SK-MEL-5 (cell line): ENCODE results near the gene ANKLE1. TPM values are rescaled to one million over a fixed set of nuclear protein-coding genes. Genes with fewer than 3 reads are reported as not detected.

Source experiments
- DNase-seq: peaks from one replicate; pipeline ENCODE4 v3.0.0-alpha.2; 2016; ENCODE audit warnings: low read depth, low spot score
- in situ Hi-C: cut with HindIII; loops from 2 replicates; pipeline ENCODE4 v1.10.0; 2016; ENCODE audit warnings: low sequenced_read_pairs, high pct_unique_total_duplicates, low pct_unique_long_range_greater_than_20kb
- total RNA-seq: library from RNA; depleted of rRNA; stranded (reverse); fragments of >200 nt; shearing (Covaris generic); gene quantifications from 2 replicates; pipeline ENCODE4 v1.2.3, GENCODE V29; 2014

ANKLE1 gene
- total RNA-seq, 1 experiment from 2014 or later: 1.3 TPM

DNA sequence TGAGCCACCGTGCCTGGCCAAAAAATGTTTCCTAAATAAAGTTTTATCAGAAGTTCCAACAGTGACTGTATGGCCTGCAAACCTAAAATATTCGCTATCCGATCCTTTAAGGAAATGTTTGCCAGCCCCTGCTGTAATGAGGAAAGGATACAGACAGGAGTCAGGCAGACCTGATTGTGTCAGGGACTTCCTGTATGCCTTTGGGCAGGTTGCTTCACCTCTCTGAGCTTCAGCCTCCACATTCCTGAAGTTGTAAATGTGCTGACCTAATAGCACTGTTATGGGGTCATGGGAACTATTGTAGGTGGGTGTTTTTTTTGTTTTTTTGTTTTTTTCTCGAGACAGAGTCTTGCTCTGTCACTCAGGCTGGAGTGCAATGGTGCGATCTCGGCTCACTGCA lies 15.3 kb downstream of the ANKLE1 start:
- in situ Hi-C loops: no loop called here
- DNase-seq: no peak

DNA sequence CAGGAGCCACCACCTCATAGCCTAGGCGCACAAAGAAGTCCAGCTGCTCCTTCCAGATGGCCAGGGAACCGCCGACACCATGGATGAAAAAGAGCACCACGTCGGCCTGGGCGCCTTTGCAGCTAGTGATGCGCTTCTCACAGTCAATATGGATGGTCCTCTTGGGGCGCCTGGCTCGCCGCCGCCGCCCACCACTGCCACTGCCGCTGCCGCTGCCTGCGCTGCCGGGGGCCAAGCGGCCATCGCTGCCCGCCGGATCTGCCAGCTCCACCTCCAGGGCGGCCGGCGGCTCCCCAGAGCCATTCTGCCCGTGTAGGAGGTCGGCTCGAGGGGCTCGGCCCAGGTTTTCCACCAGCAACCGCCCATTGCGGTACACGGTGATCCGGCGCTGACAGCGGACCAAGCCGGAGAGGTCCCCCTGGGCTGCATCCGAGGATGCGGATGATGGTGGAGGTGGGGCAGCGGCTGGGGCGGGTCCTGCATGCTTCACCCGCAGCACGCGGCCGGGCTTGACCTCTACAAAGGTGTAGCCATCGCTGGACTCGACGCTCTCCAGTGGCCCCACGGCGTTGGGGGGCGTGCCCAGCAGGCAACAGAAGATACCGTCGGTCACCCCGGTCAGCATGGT lies 19.4 kb downstream of the ANKLE1 start:
- no peak for DNase-seq
- in situ Hi-C loops: no loop called here

DNA sequence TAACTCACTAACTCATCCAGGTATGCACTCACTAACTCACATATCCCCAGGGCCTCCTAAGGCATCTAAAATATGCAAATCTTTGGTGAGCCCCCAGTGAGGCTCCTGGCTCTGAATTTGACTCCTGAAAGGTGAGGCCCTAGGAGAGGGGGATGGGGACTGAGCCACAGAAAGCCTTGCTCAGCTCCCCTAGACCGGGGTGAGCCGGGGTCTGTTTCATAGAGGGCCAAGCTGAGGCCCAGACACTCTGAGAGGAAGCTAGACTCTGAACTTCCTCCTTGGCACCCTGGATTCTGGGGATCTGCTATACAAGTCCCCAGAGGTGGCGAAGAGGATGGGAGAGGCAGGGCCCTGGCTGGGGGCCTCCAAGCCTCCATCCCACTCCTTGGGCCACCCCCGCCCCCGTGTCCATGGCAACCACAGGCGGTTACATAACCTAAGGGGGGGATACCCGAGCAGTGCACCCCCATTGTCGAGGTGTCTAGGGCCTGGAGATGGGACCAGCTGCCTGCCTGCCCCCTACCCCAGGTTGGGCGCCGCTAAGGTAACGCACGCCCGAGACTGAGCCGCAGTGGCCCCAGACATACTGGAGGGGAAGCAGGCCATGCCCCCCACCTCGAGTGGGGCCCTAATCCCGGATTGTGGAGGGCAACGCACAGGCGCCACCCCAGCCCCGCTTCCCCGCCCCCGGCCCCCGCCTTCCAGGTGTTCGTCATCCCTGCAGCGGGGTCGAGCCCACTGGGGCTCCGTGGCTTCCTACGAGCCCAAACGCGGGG lies 20.9 kb downstream of the ANKLE1 start:
- in situ Hi-C loops: no loop called here
- DNase-seq: no peak

DNA sequence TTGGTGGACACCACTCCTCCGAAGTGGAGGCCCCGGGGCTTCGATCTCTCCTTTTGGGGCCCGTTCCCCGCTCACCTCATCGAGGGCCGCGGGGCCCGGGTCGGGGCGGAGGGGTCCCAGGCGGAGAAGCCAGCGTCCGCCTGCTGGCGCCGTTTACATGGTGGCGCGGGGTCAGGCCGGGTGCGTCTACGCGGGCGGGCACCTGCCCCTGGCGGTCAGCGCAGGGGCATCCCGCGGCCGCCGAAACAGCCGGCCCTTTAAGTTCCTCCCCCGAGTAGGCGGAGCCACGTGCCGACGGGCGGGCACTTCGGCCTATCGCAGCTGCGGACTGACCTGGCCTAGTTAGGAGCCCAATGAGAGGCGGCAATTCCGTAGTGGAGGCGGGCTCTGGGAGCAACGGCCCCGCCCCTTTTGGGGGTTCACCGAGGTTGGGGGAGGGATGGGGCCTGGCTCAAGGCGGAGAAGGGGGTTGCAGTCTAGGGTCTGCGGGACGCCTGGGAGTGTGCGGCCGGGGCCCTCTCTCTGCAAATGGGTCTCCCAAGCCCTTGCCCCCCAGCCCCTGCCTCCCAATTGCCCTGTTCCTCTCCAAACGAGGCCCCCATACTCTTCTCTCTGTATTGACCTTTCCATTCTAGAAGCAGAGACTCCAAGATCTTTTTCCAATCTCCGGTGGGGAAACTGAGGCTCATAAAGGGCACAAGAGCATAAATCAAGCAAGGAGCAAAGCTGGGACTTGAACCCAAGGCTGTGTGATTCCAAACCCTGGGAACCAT lies 21.7 kb downstream of the ANKLE1 start, which contains the start of gene ABHD8:
TSS of gene ABHD8 (minus strand) at position 259 of the 773 bp plus-strand sequence. CDS start 1,809 bp downstream, outside the sequence.
- in situ Hi-C loops: no loop called here
- peak; percentile 90 for DNase-seq

DNA sequence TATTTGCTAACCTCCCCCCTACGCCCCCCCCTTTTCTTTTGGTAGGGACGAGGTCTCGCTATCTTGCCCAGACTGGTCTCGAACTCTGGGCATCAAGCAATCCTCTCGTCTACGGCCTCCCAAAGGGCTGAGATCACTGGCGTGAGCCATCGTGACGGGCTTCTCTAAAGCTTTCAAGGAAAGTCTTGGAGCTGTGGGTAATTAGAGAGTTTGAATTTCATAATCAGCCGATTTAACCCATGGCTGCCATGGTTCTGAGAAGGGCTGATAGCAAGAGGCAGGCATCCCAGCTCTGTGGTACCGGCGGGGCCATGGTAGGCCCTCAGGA lies 22.2 kb downstream of the ANKLE1 start:
- in situ Hi-C loops: no loop called here
- no peak for DNase-seq

DNA sequence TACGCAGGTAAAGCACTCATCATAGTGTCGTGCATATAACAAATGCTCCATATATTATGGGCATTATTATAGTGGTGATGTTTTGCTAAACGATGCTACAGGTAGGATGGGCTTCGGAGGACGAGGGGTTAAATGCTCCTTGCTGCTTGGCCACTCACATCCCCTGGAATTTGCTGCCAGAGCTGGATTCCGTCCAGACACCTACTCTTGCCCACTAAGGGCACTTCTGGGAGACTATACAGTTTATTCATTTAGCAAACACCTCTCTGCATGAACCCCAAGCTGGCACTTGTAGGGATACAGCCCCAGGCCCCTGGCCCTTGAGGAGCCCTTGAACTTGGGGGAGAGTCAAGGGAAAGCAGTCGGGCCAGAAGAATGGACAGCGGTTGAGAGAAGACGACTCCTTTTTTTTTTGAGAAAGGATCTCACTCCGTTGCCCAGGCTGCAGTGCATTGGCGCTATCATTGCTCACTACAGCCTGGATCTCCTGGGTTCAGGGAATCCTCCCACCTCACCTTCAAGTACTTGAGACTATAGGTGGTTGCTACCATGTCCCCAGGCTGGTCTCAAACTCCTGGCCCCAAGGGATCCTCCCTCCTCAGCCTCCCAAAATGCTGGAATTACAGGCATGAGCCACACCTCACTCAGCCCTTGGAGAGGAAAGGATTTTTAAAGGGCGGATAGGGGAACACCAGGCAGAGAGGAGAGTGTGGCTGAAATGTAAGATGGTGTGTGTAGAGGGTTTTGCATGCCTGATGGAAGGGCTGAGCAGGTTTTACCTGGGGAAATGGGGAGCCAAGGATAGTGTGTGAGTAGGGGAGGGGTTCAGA lies 22.9 kb downstream of the ANKLE1 start:
- in situ Hi-C loops: no loop called here
- no peak for DNase-seq

DNA sequence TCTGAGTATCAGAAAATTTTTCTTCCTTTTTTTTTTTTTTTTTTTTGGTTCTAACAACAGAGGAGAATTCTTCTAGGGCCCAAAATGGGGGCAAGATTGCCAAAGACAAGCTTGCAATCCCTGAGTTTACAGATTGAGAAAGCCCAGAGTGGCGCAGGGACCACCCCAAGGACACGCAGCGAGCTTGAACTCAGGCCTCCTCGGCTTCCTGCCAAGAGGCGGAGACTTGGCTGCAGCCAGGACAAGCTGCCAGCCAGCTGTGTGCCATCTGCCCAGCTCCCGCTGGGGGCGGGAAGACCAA lies 23.5 kb downstream of the ANKLE1 start:
- in situ Hi-C loops: no loop called here
- DNase-seq: no peak

DNA sequence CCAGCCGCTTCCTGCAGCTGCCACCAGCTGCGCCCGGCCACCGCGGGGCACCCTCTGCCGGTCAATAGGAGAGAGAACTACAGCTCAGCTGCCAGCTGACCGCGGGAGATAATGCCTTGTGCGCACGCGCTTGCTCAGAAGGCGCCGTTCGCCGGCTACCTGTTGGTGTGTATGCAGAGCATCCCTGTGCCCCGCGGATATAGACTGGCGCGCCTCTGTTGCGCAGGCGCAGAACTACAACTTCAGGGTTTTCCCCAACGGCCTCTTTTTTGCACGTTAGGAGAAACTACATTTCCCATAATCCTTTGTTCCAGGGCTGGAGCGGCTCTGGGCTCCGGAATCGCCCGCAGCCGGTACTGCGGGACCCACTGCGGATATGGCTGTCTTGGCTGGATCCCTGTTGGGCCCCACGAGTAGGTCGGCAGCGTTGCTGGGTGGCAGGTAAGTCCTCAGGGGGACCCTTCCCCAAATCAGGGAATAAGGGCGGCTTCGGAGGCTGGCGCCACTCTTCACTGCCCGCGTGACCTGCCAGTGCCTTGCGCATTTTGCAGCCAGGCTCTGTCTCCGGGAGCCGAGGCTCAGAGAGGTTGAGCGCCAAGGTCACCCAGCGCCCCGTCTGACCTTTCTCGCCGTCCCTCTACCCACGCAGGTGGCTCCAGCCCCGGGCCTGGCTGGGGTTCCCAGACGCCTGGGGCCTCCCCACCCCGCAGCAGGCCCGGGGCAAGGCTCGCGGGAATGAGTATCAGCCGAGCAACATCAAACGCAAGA lies 24.0 kb downstream of the ANKLE1 start, which contains the start of gene MRPL34:
TSS of gene MRPL34 (plus strand) at position 356 of the 768 bp plus-strand sequence. CDS start at position 377, 21 bp downstream.
- DNase-seq: peak; percentile 98
- in situ Hi-C loops: no loop called here

DNA sequence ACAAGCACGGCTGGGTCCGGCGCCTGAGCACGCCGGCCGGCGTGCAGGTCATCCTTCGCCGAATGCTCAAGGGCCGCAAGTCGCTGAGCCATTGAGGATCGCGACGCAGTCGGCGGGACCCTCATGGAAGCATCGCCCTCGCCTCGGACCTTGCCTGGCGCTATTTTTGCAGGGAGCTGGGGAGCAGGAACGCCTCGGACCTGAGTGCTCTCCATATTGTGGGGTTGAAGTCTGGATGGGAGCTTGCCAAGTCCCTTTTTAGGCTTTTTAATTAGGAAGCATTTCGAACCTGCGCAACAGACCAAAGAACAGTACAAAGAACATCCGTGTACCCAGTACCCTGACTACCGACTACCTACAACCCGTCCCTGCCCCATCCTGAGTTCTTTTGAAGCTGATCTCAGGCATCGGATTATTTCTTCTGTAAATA lies 24.6 kb downstream of the ANKLE1 start:
- in situ Hi-C loops: no loop called here
- DNase-seq: peak; percentile 11

DNA sequence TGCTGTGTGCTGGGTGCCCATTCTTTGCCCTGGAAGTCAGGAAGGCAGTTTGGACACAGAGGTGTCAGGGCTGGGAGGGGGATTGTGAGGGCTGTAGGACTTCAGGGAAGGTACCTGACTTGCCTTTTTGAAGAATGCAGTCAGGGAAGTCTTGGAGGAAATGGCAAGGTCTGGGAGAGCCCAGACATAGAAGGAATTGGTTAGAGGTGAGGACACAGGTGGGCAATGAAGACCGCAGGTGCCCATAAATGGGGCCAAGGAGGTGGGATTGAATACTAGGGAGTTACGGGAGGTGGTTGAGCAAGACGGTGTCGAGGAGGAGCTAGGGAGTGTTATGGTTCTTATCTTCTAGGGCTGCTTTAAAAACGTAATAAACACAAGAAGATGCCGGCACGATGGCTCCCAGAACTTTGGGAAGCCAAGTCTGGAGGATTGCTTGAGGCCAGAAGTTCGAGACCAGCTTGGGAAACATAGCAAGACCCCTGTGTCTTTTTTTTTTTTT lies 26.2 kb downstream of the ANKLE1 start:
- in situ Hi-C loops: no loop called here
- no peak for DNase-seq

DNA sequence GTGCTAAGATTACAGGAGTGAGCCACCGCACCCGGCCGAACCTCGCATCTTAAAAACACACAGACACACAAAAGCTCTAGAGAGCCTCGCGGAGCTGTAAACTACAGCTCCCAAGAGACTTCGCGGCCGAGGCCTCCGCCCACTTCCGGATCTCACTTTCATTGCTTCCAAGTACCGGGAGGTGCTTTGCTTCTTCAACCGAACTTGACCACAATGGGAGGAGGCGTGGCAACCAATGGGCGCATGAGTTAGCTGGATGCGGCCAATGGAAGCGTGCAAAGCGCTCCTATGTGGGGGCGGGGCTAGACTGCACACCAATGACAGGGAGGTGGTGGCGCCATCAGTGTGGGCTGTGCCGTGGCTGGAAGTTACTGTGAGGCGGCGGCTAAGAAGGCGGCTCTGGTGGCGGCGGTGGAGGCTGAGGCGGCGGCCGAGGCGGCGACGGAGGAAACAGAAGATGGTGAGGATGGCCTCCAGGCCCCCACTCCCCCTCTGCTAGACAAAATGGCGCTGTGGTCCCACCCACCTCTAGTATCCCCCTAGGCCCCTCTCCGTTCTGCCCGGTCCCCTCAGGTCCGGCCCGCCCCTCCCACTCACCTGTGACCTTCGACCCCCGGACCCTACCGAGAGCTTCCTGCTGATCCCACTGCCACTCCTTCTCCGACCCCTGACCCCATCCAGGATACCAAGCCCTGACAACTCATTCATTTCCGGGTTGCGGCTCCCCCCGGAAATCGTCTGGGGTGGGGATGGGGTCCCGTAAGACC lies 27.7 kb downstream of the ANKLE1 start, which contains the start of gene DDA1:
TSS of gene DDA1 (plus strand) at position 366 of the 767 bp plus-strand sequence. CDS start at position 458, 92 bp downstream.
- in situ Hi-C loops: no loop called here

DNA sequence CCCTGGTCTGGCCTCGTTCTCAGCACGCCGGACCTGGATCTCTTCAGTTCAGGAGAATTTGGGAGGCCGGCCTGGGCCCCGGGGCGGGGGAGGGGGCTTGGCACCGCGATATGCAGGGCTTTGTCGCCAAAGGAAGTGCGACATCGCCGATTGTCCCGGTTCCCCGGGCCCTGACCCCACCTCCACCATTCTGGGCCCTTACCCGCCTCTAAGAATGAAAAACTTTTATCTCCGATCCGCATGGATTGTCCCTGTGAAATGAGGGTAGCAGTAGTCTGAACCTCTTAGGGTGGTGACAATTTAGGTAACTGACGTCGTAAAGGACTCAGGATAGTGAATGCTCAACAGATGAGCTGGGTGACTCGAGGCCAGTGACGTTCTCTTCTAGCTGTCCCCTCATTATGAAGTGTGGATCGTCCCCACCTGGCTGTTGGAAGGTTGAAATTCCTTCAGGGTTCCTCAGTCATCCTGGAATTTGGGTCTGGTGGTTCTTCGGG lies 28.3 kb downstream of the ANKLE1 start:
- DNase-seq: no peak
- in situ Hi-C loops: no loop called here

More for the DNA sequence above, 27.7 kb downstream of the ANKLE1 start, which contains the start of gene DDA1:
- DNase-seq: peak; percentile 99

DNA sequence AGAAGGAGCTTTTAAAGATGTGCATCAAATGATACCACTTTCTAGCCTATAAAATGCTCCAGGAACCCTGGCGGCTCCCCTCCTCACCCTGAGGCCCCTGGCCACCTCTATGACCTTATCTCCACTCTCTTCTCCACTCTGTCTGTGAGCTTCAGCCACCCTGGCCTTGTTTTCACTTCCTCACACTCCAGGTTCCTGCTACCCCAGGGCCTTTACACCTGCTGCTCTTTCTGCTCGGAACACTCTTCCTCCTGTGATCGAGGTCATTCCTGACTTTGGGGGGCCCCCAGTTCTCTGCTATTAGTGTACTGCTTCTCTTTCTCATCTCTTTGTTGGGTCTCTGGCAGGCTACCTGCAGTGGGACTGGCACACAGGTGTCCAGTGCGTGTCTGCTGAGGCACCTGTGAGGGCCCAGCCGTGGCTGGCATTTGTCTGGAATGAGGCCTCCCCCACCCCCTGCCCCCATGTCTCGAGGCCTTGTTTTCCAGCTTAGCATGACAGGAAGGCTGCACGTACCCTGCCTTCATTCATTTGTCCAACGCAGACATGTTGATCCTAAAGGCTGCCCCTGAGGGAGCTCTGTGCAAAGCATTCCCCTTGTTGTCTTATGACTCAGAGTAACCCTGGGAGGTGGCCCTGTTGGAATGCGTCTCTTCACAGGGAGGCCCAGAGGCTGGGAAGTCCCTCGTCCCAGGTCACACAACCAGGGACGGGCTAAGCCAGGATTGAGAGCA lies 29.9 kb downstream of the ANKLE1 start:
- no peak for DNase-seq
- in situ Hi-C loops: no loop called here

DNA sequence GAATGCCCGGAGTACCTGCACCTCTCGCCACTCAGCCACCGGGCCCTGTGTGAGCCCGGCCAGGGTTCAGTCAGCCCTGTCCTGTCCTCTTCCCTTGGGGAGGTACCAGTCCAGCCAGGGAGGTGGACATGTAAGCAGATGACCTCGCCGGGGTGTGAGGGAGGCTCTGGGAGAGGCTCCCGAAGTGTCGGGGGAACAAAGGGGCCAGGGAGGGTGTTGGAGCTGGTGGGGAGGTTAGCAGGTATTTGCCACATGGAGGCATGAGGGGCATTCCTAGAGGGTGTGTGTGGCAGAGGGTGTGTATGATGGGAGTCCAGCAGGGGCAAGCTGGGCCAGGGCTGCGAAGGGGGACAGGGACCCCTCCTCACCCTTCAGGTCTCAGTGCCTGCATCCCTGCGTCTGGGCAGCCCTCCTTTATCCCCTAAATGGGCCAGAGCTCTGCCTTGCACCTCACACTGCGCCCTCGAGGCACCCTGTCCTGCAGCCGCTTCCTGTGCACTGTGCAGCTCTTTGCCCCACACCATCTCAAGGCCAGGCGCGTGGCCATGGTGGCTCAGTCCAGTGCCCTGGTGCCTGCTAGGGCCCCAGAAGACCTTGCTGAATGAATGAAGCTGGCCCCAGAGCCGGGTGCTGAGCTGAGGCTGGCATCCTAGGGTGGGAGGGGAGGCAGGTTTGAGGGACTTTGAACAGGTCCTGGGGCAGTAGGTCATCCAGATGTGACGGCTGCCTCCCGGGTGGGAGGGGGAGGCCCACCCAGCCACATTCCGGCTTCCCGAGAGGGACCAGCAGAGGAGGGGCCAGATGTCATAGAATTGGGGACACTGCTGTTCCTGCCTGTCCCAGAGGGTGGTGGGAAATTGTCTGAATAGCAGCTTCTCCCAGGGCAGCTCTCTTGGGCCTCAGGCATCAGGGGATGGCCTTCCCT lies 30.8 kb downstream of the ANKLE1 start:
- DNase-seq: no peak
- in situ Hi-C loops: no loop called here
